C4-2B (cell line): ENCODE data around the gene CCDC190.

Experiments
- ZFX ChIP-seq: fragments of 450-650 bp; IDR thresholded peaks from 2 replicates; pipeline ENCODE4 v1.6.1; 2017
- TF ChIP-seq, protein P1 (sequence below): fragments of 450-650 bp; conservative IDR thresholded peaks from 2 replicates; pipeline ENCODE4 v1.5.1; 2017; ENCODE audit warnings: mild to moderate bottlenecking

DNA sequence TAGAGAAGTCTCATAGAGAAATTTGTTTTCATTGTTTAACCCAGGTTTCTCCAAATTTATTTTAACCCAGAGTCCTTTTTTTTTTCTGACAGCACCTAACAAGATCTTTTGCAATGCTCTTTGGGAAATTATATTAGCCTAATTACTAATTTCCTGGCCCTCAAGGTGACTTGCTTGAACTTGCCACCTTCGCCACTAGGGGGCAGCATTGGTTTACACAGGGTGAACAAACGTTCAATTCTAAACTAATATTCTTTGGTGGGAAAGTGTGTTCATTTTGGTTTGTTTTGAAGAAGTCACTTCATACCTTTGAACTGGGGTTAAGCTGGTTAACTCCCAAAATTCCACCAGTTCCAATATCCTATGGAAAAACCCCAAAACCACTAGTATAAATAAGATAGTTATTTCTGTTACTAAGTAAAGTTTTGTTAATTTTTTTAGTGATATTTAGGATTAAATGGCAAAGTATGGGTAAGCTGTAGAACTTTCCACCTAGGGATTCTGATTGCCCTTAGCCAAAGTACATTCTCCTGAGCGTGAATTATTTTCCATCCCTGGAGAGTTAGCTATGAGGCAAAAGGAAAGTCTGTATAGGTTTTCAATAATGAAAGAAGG is 13.0 kb downstream of the CCDC190 start:
- TF ChIP-seq, protein P1, sequence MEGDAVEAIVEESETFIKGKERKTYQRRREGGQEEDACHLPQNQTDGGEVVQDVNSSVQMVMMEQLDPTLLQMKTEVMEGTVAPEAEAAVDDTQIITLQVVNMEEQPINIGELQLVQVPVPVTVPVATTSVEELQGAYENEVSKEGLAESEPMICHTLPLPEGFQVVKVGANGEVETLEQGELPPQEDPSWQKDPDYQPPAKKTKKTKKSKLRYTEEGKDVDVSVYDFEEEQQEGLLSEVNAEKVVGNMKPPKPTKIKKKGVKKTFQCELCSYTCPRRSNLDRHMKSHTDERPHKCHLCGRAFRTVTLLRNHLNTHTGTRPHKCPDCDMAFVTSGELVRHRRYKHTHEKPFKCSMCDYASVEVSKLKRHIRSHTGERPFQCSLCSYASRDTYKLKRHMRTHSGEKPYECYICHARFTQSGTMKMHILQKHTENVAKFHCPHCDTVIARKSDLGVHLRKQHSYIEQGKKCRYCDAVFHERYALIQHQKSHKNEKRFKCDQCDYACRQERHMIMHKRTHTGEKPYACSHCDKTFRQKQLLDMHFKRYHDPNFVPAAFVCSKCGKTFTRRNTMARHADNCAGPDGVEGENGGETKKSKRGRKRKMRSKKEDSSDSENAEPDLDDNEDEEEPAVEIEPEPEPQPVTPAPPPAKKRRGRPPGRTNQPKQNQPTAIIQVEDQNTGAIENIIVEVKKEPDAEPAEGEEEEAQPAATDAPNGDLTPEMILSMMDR, result peak; percentile 98
- TF ChIP-seq ZFX, result no peak
